Progenitor cell of endocrine pancreas (in vitro differentiated cells): ENCODE measurements around the gene TTBK2. TPM values are rescaled to one million over a fixed set of nuclear protein-coding genes. Genes with fewer than 3 reads are reported as not detected.

ENCODE experiments used
- DNase-seq: peaks from one replicate; pipeline ENCODE4 v3.0.0; 2021; ENCODE audit warnings: low spot score; ENCODE audit not compliant: unreplicated experiment
- H3K27ac Mint-ChIP-seq: 2 replicates; pipeline ENCODE4 v1.8.0; 2021; ENCODE audit warnings: mild to moderate bottlenecking, moderate library complexity, mixed read lengths
- H3K27me3 Mint-ChIP-seq: 2 replicates; pipeline ENCODE4 v1.8.0; 2021; ENCODE audit warnings: mixed read lengths
- H3K36me3 Mint-ChIP-seq: 2 replicates; pipeline ENCODE4 v1.8.0; 2022; ENCODE audit warnings: mixed read lengths; ENCODE audit not compliant: insufficient read depth
- H3K4me1 Mint-ChIP-seq: 2 replicates; pipeline ENCODE4 v1.8.0; 2021; ENCODE audit warnings: low read depth, mixed read lengths
- H3K4me3 Mint-ChIP-seq: 2 replicates; pipeline ENCODE4 v1.8.0; 2021; ENCODE audit warnings: low read depth, mild to moderate bottlenecking, moderate library complexity, mixed read lengths
- H3K9me3 Mint-ChIP-seq: 2 replicates; pipeline ENCODE4 v1.8.0; 2021; ENCODE audit warnings: low read depth, mixed read lengths
- total RNA-seq: library from RNA; stranded (reverse); gene quantifications from 2 replicates; pipeline ENCODE4 v1.2.1, GENCODE V29; 2021
- TF ChIP-seq, protein P1 (sequence below): fragments of 200-600 bp; sonication (generic); IDR thresholded peaks from one replicate; pipeline ENCODE4 v1.5.0; 2021; ENCODE audit warnings: antibody characterized with exemption, mild to moderate bottlenecking; ENCODE audit not compliant: unreplicated experiment

TTBK2 gene
- total RNA-seq, 1 donor from 2014 or later: 19.5 TPM

DNA sequence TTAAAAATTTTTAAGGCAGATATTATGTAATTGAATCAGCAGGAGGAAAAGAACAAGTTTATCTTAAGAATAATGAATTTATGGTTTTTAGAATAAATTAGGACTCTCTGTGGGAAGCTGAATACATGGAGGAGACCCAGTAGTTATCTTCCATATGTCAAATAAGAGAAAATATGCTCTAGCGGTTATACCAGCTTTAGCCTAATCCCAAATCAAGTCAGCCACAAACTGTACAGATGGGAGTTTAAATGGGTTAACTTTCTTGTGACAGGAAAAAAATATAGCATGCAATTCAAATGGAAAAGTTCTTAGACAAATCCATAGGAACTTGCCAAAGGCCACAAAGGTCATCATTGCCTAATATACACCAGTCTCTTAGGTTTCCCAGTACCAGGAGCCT, 84.3 kb downstream of the TTBK2 start:
- no peaks in the 10 kb centered on the region for H3K27me3 Mint-ChIP-seq
- H3K4me1 Mint-ChIP-seq: no peaks in the 10 kb centered on the region
- H3K4me3 Mint-ChIP-seq: no peak overlapping the region
- no peaks in the 10 kb centered on the region for H3K9me3 Mint-ChIP-seq
- TF ChIP-seq, protein P1, sequence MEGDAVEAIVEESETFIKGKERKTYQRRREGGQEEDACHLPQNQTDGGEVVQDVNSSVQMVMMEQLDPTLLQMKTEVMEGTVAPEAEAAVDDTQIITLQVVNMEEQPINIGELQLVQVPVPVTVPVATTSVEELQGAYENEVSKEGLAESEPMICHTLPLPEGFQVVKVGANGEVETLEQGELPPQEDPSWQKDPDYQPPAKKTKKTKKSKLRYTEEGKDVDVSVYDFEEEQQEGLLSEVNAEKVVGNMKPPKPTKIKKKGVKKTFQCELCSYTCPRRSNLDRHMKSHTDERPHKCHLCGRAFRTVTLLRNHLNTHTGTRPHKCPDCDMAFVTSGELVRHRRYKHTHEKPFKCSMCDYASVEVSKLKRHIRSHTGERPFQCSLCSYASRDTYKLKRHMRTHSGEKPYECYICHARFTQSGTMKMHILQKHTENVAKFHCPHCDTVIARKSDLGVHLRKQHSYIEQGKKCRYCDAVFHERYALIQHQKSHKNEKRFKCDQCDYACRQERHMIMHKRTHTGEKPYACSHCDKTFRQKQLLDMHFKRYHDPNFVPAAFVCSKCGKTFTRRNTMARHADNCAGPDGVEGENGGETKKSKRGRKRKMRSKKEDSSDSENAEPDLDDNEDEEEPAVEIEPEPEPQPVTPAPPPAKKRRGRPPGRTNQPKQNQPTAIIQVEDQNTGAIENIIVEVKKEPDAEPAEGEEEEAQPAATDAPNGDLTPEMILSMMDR: no peak
- H3K36me3 Mint-ChIP-seq: peaks cover 17% of the 10 kb centered on the region
- DNase-seq: no peak
- no peak overlapping the region for H3K27ac Mint-ChIP-seq

DNA sequence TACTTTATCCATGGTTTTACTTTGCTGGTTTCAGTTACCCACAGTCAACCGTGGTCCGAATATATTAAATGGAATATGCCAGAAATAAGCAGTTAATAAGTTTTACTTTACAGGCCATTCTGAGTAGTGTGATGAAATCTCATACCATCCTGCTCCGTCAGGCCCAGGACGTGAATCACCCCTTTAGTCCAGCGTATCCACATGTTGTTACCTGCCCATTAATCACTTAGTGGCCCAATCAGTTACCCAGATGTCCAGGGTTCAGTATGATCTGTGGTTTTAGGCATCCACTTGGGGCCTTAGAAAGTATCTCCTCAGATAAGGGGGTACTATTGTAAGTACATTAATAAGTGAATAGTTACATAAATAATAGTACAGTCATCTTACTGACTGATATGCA, 88.0 kb downstream of the TTBK2 start:
- no peaks in the 10 kb centered on the region for H3K4me1 Mint-ChIP-seq
- no peak for DNase-seq
- H3K27ac Mint-ChIP-seq: no peak overlapping the region
- H3K27me3 Mint-ChIP-seq: no peaks in the 10 kb centered on the region
- peaks cover 7% of the 10 kb centered on the region for H3K36me3 Mint-ChIP-seq
- H3K4me3 Mint-ChIP-seq: no peak overlapping the region
- TF ChIP-seq, protein P1: no peak
- H3K9me3 Mint-ChIP-seq: no peaks in the 10 kb centered on the region

DNA sequence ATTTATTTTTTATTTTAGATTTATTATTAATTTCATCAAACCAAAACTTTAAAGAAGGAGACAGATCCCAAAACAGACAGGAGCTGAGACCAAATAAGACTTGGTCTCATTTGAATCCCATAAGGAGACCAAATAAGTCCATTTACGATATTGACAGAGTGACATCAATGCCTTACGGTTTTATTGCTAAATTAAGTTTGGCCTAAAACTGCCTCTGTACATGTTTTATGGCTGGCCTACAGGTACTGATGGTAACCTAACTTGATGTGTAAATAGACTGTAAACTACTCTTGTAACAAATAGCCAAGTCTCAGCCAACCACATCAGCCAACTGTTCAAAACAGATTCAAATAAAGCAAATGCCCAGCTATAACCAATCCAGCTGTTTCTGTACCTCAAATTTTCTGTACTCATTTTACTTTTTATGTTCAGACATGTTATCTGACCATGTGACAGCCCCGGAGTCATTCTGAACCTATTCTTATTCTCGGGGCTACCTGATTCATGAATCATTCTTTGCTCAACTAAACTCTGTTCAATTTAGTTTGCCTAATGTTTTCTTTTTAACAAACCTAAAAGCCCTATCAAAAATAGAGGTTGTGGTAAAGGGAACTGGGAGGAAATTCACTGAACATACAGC, 94.2 kb downstream of the TTBK2 start:
- DNase-seq: no peak

DNA sequence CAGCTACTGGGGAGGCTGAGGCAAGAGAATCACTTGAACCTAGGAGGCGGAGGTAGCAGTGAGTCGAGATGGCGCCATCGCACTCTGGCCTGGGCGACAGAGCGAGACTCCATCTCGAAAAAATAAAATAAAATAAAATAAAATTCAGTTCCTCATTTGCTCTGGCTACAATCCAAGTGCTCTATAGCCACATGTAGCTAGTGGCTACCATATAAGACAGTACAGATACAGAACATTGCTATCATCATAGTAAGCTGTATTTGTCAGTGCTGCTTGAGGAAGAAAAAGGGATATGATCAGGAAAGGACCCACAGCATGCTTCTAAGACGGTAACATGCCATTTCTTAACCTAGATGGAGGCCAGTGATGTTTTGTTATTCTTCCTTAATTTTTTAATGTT, 95.0 kb downstream of the TTBK2 start:
- no peak overlapping the region for H3K27ac Mint-ChIP-seq
- H3K27me3 Mint-ChIP-seq: no peaks in the 10 kb centered on the region
- H3K4me3 Mint-ChIP-seq: no peak overlapping the region
- no peak for DNase-seq
- TF ChIP-seq, protein P1: no peak
- peaks cover 7% of the 10 kb centered on the region for H3K36me3 Mint-ChIP-seq
- no peaks in the 10 kb centered on the region for H3K9me3 Mint-ChIP-seq
- no peaks in the 10 kb centered on the region for H3K4me1 Mint-ChIP-seq

More for the DNA sequence above, 94.2 kb downstream of the TTBK2 start:
- H3K27ac Mint-ChIP-seq: no peak overlapping the region
- H3K4me1 Mint-ChIP-seq: no peaks in the 10 kb centered on the region
- TF ChIP-seq, protein P1: no peak
- H3K9me3 Mint-ChIP-seq: no peaks in the 10 kb centered on the region
- H3K36me3 Mint-ChIP-seq: peaks cover 7% of the 10 kb centered on the region
- H3K4me3 Mint-ChIP-seq: no peak overlapping the region
- no peaks in the 10 kb centered on the region for H3K27me3 Mint-ChIP-seq

DNA sequence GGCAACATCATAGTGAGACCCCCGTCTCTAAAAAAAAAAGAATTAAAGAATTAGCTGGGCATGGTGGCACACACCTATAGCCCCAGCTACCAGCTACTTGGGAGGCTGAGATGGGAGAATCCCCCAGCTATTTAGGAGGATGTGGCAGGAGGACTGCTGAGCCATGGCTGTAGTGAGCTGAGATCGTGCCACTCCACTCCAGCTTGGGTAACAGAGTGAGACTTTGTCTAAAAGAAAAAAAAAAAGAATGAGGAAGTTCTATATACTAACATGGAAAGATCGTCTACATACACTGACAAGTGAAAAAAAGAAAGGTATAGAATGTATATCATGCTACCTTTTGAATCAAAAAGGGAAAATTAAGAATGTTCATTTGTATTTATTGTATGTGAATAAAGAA, 99.8 kb downstream of the TTBK2 start:
- H3K4me1 Mint-ChIP-seq: no peaks in the 10 kb centered on the region
- DNase-seq: no peak
- TF ChIP-seq, protein P1: no peak
- H3K36me3 Mint-ChIP-seq: peaks cover 7% of the 10 kb centered on the region
- H3K27ac Mint-ChIP-seq: no peak overlapping the region
- no peaks in the 10 kb centered on the region for H3K27me3 Mint-ChIP-seq
- H3K4me3 Mint-ChIP-seq: no peak overlapping the region
- no peaks in the 10 kb centered on the region for H3K9me3 Mint-ChIP-seq
